Keratinocyte (primary cell): ENCODE results near the gene IGF2BP1. TPM values are rescaled to one million over a fixed set of nuclear protein-coding genes. Genes with fewer than 3 reads are reported as not detected.

Source experiments
- DNase-seq: peaks from one replicate; pipeline ENCODE4 v3.0.0-alpha.2; 2011; ENCODE audit warnings: low read depth, missing footprints, low spot score
- FAIRE-seq: peaks from 2 replicates; lab custom pipeline; 2011; peaks lifted over from hg19 to GRCh38; lab: Jason Lieb, UNC
- H2AFZ ChIP-seq: 2 replicates; pipeline ENCODE4 v1.6.0; 2012; ENCODE audit warnings: low read length, control low read depth, inconsistent platforms; ENCODE audit not compliant: control insufficient read depth
- H3K27ac ChIP-seq: 2 replicates; pipeline ENCODE4 v1.5.1; 2011; ENCODE audit warnings: low read length; ENCODE audit not compliant: control insufficient read depth, insufficient read depth
- H3K27me3 ChIP-seq: 3 replicates; pipeline ENCODE4 v1.6.0; 2011; ENCODE audit warnings: low read length; ENCODE audit not compliant: control insufficient read depth, insufficient read depth; ENCODE audit errors: extremely low read depth
- H3K36me3 ChIP-seq, 2 experiments: 2 replicates in 1 of 2; 3 replicates in 1 of 2; pipeline ENCODE4 v1.5.1; 2011; ENCODE audit warnings: low read length in 2 of 2, mild to moderate bottlenecking in 1 of 2; ENCODE audit not compliant: control insufficient read depth in 2 of 2, insufficient read depth in 2 of 2; ENCODE audit errors: extremely low read depth in 1 of 2
- H3K4me1 ChIP-seq: 3 replicates; pipeline ENCODE4 v1.5.1; 2011; ENCODE audit warnings: low read length; ENCODE audit not compliant: control insufficient read depth, insufficient read depth; ENCODE audit errors: extremely low read depth
- H3K4me2 ChIP-seq: 3 replicates; pipeline ENCODE4 v1.6.0; 2011; ENCODE audit warnings: low read depth, low read length; ENCODE audit not compliant: control insufficient read depth, insufficient read depth; ENCODE audit errors: extremely low read depth
- H3K4me3 ChIP-seq, 3 experiments: fragments of 200-600 bp in 1 of 3; sonication (generic) in 1 of 3; 2 replicates in 2 of 3; 3 replicates in 1 of 3; pipeline ENCODE4 v1.5.1; 2011 to 2016; ENCODE audit warnings: low read length in 3 of 3, mild to moderate bottlenecking in 3 of 3, control low read depth in 2 of 3, inconsistent platforms in 1 of 3, low read depth in 1 of 3, mixed read lengths in 1 of 3, mixed run types in 1 of 3, moderate library complexity in 1 of 3; ENCODE audit not compliant: control insufficient read depth in 2 of 3, insufficient read depth in 2 of 3; ENCODE audit errors: extremely low read depth in 1 of 3
- H3K79me2 ChIP-seq: 2 replicates; pipeline ENCODE4 v1.6.0; 2012; ENCODE audit warnings: low read length; ENCODE audit not compliant: control insufficient read depth, insufficient read depth
- H3K9ac ChIP-seq: 3 replicates; pipeline ENCODE4 v1.6.0; 2011; ENCODE audit warnings: low read length; ENCODE audit not compliant: control insufficient read depth, insufficient read depth; ENCODE audit errors: extremely low read depth
- H3K9me1 ChIP-seq: 3 replicates; pipeline ENCODE4 v1.6.0; 2011; ENCODE audit warnings: low read length; ENCODE audit not compliant: control insufficient read depth, insufficient read depth; ENCODE audit errors: extremely low read depth
- H3K9me3 ChIP-seq: 2 replicates; pipeline ENCODE4 v1.5.1; 2012; ENCODE audit warnings: low read depth, low read length; ENCODE audit not compliant: control insufficient read depth
- H4K20me1 ChIP-seq: 3 replicates; pipeline ENCODE4 v1.6.0; 2011; ENCODE audit warnings: low read length; ENCODE audit not compliant: control insufficient read depth, insufficient read depth; ENCODE audit errors: extremely low read depth
- EZH2 ChIP-seq: IDR thresholded peaks from one replicate; pipeline ENCODE4 v1.6.1; 2012; ENCODE audit warnings: inconsistent platforms, mild to moderate bottlenecking, low read length, moderate library complexity
- dilution Hi-C: fragments of 300-500 bp; cut with MboI; formaldehyde crosslinking; loops from one replicate; pipeline ENCODE4 v1.7.0; 2020; ENCODE audit warnings: low sequenced_read_pairs; ENCODE audit not compliant: extremely low pct_ligation_motif_present
- polyA plus RNA-seq, 5 experiments: library from polyadenylated mRNA; depleted of rRNA in 3 of 5; stranded (reverse) in 3 of 5; stranded (forward) in 1 of 5; unstranded in 1 of 5; fragments of >200 nt; gene quantifications; 1 replicate in 1 of 5; 2 replicates in 3 of 5; 3 replicates in 1 of 5; pipeline versions ENCODE4 v1.2.1 to v1.2.3, GENCODE V29; 2011 to 2012; ENCODE audit warnings: missing spikeins in 2 of 5, low read depth in 1 of 5, low replicate concordance in 1 of 5
- TF ChIP-seq, protein P1 (sequence below), 3 experiments: IDR thresholded peaks in 1 of 3; conservative IDR thresholded peaks in 1 of 3; optimal IDR thresholded peaks in 1 of 3; 2 replicates in 2 of 3; 3 replicates in 1 of 3; pipeline versions ENCODE3 to v1.5.1; 2011; ENCODE audit warnings: low read length in 3 of 3, mild to moderate bottlenecking in 3 of 3, moderate library complexity in 2 of 3, control low read depth in 1 of 3, inconsistent platforms in 1 of 3; ENCODE audit not compliant: insufficient read depth in 2 of 3; ENCODE audit errors: extremely low read depth in 1 of 3

The IGF2BP1 gene
- polyA plus RNA-seq, 1 donor (not counting 4 experiments of a cell fraction or from before 2014, with no cell fraction given) = not detected

DNA sequence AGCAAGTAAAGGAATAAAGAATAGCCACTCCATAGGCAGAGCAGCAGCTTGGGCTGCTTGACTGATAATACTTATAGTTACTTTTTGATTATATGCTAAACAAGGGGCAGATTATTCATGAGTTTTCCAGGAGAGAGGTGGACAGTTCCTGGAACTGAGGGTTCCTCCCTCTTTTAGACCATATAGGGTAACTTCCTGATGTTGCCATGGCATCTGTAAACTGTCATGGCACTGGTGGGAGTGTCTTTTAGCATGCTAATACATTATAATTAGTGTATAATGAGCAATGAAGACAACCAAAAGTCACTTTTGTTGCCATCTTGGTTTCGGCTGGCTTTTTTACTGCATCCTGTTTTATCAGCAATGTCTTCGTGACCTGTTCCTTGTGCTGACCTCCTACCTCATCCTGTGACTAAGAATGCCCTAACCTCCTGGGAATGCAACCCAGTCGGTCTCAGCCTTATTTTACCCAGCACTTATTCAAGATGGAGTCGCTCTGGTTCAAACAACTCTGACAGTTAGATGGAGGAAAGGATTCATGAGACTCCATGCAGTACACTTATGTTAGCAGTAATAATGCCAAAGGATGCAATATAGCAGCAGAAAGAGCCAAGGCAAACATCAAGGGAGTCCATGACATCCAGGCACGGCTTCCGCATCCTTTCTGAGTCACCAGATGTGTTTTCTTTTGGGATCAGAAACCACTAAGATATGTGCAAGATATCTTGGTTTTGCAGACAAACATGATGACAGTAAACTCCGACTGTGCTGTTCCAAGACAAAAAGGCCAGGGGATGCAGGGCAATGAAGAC is 79.6 kb downstream of the IGF2BP1 start:
- H3K4me3 ChIP-seq = no peak overlapping the region
- FAIRE-seq = no peak
- no peaks in the 10 kb centered on the region for H3K36me3 ChIP-seq
- no peaks in the 10 kb centered on the region for H3K9me1 ChIP-seq
- no peak overlapping the region for H3K4me2 ChIP-seq
- H3K4me1 ChIP-seq = no peaks in the 10 kb centered on the region
- no peak overlapping the region for H2AFZ ChIP-seq
- no peaks in the 10 kb centered on the region for H3K27me3 ChIP-seq
- no peaks in the 10 kb centered on the region for H4K20me1 ChIP-seq
- DNase-seq = no peak
- no peaks in the 10 kb centered on the region for H3K9me3 ChIP-seq
- TF ChIP-seq, protein P1, sequence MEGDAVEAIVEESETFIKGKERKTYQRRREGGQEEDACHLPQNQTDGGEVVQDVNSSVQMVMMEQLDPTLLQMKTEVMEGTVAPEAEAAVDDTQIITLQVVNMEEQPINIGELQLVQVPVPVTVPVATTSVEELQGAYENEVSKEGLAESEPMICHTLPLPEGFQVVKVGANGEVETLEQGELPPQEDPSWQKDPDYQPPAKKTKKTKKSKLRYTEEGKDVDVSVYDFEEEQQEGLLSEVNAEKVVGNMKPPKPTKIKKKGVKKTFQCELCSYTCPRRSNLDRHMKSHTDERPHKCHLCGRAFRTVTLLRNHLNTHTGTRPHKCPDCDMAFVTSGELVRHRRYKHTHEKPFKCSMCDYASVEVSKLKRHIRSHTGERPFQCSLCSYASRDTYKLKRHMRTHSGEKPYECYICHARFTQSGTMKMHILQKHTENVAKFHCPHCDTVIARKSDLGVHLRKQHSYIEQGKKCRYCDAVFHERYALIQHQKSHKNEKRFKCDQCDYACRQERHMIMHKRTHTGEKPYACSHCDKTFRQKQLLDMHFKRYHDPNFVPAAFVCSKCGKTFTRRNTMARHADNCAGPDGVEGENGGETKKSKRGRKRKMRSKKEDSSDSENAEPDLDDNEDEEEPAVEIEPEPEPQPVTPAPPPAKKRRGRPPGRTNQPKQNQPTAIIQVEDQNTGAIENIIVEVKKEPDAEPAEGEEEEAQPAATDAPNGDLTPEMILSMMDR (optimal IDR thresholded peaks at IDR 0.05 in 1 of 3, IDR thresholded peaks at IDR 0.05 in 1 of 3, conservative IDR thresholded peaks at IDR 0.05 in 1 of 3; ENCODE audit: extremely low read depth in 1 of 3, insufficient read depth in 2 of 3, low read length in 3 of 3) = no peak
- TF ChIP-seq EZH2 = no peak
- dilution Hi-C loops = no loop called here
- no peak overlapping the region for H3K9ac ChIP-seq
- no peak overlapping the region for H3K27ac ChIP-seq
- no peaks in the 10 kb centered on the region for H3K79me2 ChIP-seq

DNA sequence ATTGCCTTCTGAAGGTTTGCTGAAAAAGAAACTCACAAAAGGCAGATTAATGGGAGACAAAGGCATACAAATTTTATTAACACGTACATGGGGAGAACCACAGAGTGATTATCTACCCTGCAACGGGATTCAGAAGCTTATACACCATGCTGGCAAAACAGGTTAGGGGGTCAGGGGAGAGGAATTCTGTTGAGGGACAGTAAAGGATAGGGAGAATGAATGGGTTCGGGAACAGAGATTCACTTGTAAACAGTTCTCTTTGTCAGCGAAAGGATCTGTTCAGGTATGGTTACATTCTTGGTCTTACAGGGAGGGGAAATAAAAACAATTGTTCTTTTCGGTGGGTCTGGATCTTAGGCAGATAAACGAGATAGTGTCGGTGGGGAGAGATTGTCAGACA is 81.1 kb downstream of the IGF2BP1 start:
- Histone ChIP-seq H3K9ac (no peak overlapping the region), H2AFZ (no peak overlapping the region), H3K27me3 (no peaks in the 10 kb centered on the region), H3K4me1 (no peaks in the 10 kb centered on the region), H3K9me3 (no peaks in the 10 kb centered on the region), H3K36me3 (no peaks in the 10 kb centered on the region), H4K20me1 (no peaks in the 10 kb centered on the region), H3K4me2 (no peak overlapping the region), H3K79me2 (no peaks in the 10 kb centered on the region), H3K9me1 (no peaks in the 10 kb centered on the region), H3K27ac (no peak overlapping the region), H3K4me3 (no peak overlapping the region)
- no peak for FAIRE-seq
- dilution Hi-C loops = no loop called here
- DNase-seq = no peak
- TF ChIP-seq EZH2 = no peak
- TF ChIP-seq, protein P1 (optimal IDR thresholded peaks at IDR 0.05 in 1 of 3, IDR thresholded peaks at IDR 0.05 in 1 of 3, conservative IDR thresholded peaks at IDR 0.05 in 1 of 3; ENCODE audit: extremely low read depth in 1 of 3, insufficient read depth in 2 of 3, low read length in 3 of 3) = no peak
